Measurements from ENCODE around the gene PDGFB. TPM values are rescaled to one million over a fixed set of nuclear protein-coding genes. Genes with fewer than 3 reads are reported as not detected.

PDGFB gene
- total RNA-seq, 2 donors from 2014 or later: 5.9 to 10.4 TPM

- Histone ChIP-seq H3K36me3 (ENCODE audit: control insufficient read depth, insufficient read depth, low read length) (no peaks in the 10 kb centered on the region), H3K4me1 (ENCODE audit: control insufficient read depth, insufficient read depth, low read length) (peaks cover 3% of the 10 kb centered on the region), H3K9ac (ENCODE audit: extremely low read depth, low read length, poor library complexity, severe bottlenecking) (no peak overlapping the region), H3K4me3 (ENCODE audit: low read length) (no peak overlapping the region), H3K9me3 (ENCODE audit: control insufficient read depth, low read length) (no peaks in the 10 kb centered on the region), H3K27me3 (ENCODE audit: control insufficient read depth, insufficient read depth, low read length, poor library complexity, severe bottlenecking) (no peaks in the 10 kb centered on the region), H3K27ac (ENCODE audit: low read depth, low read length) (no peak overlapping the region)
- WGBS, 2 experiments (ENCODE audit: insufficient coverage in 1 of 2, insufficient read length in 1 of 2): 89 to 90% methylated on average over 28 to 37 of the region's 37 CpGs
- H3K27me3 Mint-ChIP-seq (ENCODE audit: insufficient read depth): peaks cover 4% of the 10 kb centered on the region
- peaks cover 33% of the 10 kb centered on the region for H3K4me1 Mint-ChIP-seq
- no peak for TF ChIP-seq CTCF (conservative IDR thresholded peaks at IDR 0.05)
- H3K4me3 Mint-ChIP-seq: no peak overlapping the region
- no peak for DNase-seq
- no peaks in the 10 kb centered on the region for H3K36me3 Mint-ChIP-seq (ENCODE audit: low read depth)
- no peak overlapping the region for H3K27ac Mint-ChIP-seq
- H3K9me3 Mint-ChIP-seq: no peaks in the 10 kb centered on the region
Measured at GRCh38 chr22:39236321-39237317, 8.2 kb downstream of the PDGFB start.

GRCh38 chr22:39234867-39235687 lies 9.7 kb downstream of the PDGFB start:
- H3K27ac Mint-ChIP-seq: no peak overlapping the region
- no peak for DNase-seq
- Histone ChIP-seq H3K9me3 (ENCODE audit: control insufficient read depth, low read length) (no peaks in the 10 kb centered on the region), H3K27ac (ENCODE audit: low read depth, low read length) (peak overlapping the region; percentile 73), H3K4me3 (ENCODE audit: low read length) (no peak overlapping the region), H3K9ac (ENCODE audit: extremely low read depth, low read length, poor library complexity, severe bottlenecking) (no peak overlapping the region), H3K27me3 (ENCODE audit: control insufficient read depth, insufficient read depth, low read length, poor library complexity, severe bottlenecking) (no peaks in the 10 kb centered on the region), H3K4me1 (ENCODE audit: control insufficient read depth, insufficient read depth, low read length) (peaks cover 10% of the 10 kb centered on the region), H3K36me3 (ENCODE audit: control insufficient read depth, insufficient read depth, low read length) (no peaks in the 10 kb centered on the region)
- H3K27me3 Mint-ChIP-seq (ENCODE audit: insufficient read depth): no peaks in the 10 kb centered on the region
- H3K4me3 Mint-ChIP-seq: no peak overlapping the region
- no peaks in the 10 kb centered on the region for H3K36me3 Mint-ChIP-seq (ENCODE audit: low read depth)
- no peak for TF ChIP-seq CTCF (conservative IDR thresholded peaks at IDR 0.05)
- H3K9me3 Mint-ChIP-seq: no peaks in the 10 kb centered on the region
- 60 to 82% methylated on average over 20 to 29 of the region's 29 CpGs for WGBS, 2 experiments (ENCODE audit: insufficient coverage in 1 of 2, insufficient read length in 1 of 2)
- H3K4me1 Mint-ChIP-seq: peaks cover 33% of the 10 kb centered on the region

- peak; percentile 74 for DNase-seq
- H3K27ac Mint-ChIP-seq: peak overlapping the region; percentile 5
- no peaks in the 10 kb centered on the region for H3K36me3 ChIP-seq (ENCODE audit: control insufficient read depth, insufficient read depth, low read length)
- no peak overlapping the region for H3K4me3 ChIP-seq (ENCODE audit: low read length)
- no peaks in the 10 kb centered on the region for H3K27me3 ChIP-seq (ENCODE audit: control insufficient read depth, insufficient read depth, low read length, poor library complexity, severe bottlenecking)
- H3K9me3 ChIP-seq (ENCODE audit: control insufficient read depth, low read length): no peaks in the 10 kb centered on the region
- H3K27ac ChIP-seq (ENCODE audit: low read depth, low read length): peak overlapping the region; percentile 73
- H3K4me3 Mint-ChIP-seq: no peak overlapping the region
- TF ChIP-seq CTCF (conservative IDR thresholded peaks at IDR 0.05): peak; percentile 38
- H3K9me3 Mint-ChIP-seq: no peaks in the 10 kb centered on the region
- 74% methylated on average over 4 to 10 of the region's 10 CpGs for WGBS, 2 experiments (ENCODE audit: insufficient coverage in 1 of 2, insufficient read length in 1 of 2)
- peaks cover 14% of the 10 kb centered on the region for H3K4me1 ChIP-seq (ENCODE audit: control insufficient read depth, insufficient read depth, low read length)
- no peaks in the 10 kb centered on the region for H3K27me3 Mint-ChIP-seq (ENCODE audit: insufficient read depth)
- H3K36me3 Mint-ChIP-seq (ENCODE audit: low read depth): peaks cover 1% of the 10 kb centered on the region
- H3K4me1 Mint-ChIP-seq: peaks cover 34% of the 10 kb centered on the region
- H3K9ac ChIP-seq (ENCODE audit: extremely low read depth, low read length, poor library complexity, severe bottlenecking): no peak overlapping the region
Measured at GRCh38 chr22:39234472-39234787, 10.4 kb downstream of the PDGFB start.
